GM23338 (cell line): Measurements from ENCODE around the gene DRC7. TPM values are rescaled to one million over a fixed set of nuclear protein-coding genes. Genes with fewer than 3 reads are reported as not detected.

ENCODE experiments used
- ATAC-seq: fragments of 200-7000 bp; cut with Tn5 transposase; 3 replicates; pipeline ENCODE4 v1.9.1; 2020
- DNase-seq: peaks from one replicate; pipeline ENCODE4 v3.0.0-alpha.2; 2015; ENCODE audit warnings: low spot score
- H2AFZ ChIP-seq: fragments of 200-600 bp; sonication (generic); 2 replicates; pipeline ENCODE4 v1.8.0; 2016; ENCODE audit warnings: antibody characterized with exemption, mild to moderate bottlenecking, moderate library complexity
- H3F3A ChIP-seq: fragments of 200-600 bp; sonication (generic); replicated peaks from 2 replicates; pipeline ENCODE4 v1.8.0; 2017; ENCODE audit warnings: antibody characterized with exemption, mixed run types, low read depth
- H3K27ac ChIP-seq: fragments of 200-600 bp; sonication (generic); 2 replicates; pipeline ENCODE4 v1.6.1; 2016; ENCODE audit warnings: low read depth
- H3K27me3 ChIP-seq: fragments of 200-600 bp; sonication (generic); 2 replicates; pipeline ENCODE4 v1.8.0; 2016; ENCODE audit warnings: mild to moderate bottlenecking, mixed run types, moderate library complexity; ENCODE audit not compliant: insufficient read depth
- H3K36me3 ChIP-seq: fragments of 200-600 bp; sonication (generic); 2 replicates; pipeline ENCODE4 v1.8.0; 2016; ENCODE audit warnings: mild to moderate bottlenecking; ENCODE audit not compliant: insufficient read depth
- H3K4me1 ChIP-seq: fragments of 200-600 bp; sonication (generic); 2 replicates; pipeline ENCODE4 v1.8.0; 2016; ENCODE audit warnings: mild to moderate bottlenecking, moderate library complexity; ENCODE audit not compliant: insufficient read depth
- H3K4me2 ChIP-seq: fragments of 200-600 bp; sonication (generic); 2 replicates; pipeline ENCODE4 v1.7.1; 2017; ENCODE audit warnings: mixed run types
- H3K4me3 ChIP-seq: fragments of 200-600 bp; sonication (generic); 2 replicates; pipeline ENCODE4 v1.6.1; 2016; ENCODE audit warnings: mixed run types
- H3K79me2 ChIP-seq: fragments of 200-600 bp; sonication (generic); replicated peaks from 2 replicates; pipeline ENCODE4 v1.8.0; 2017; ENCODE audit warnings: mild to moderate bottlenecking; ENCODE audit not compliant: insufficient read depth
- H3K9me2 ChIP-seq: fragments of 200-600 bp; sonication (generic); 2 replicates; pipeline ENCODE4 v1.8.0; 2017; ENCODE audit not compliant: insufficient read depth
- H4K20me1 ChIP-seq: fragments of 200-600 bp; sonication (generic); replicated peaks from 2 replicates; pipeline ENCODE4 v1.8.0; 2017; ENCODE audit warnings: mild to moderate bottlenecking; ENCODE audit not compliant: insufficient read depth
- H3K27ac Mint-ChIP-seq: 2 replicates; pipeline ENCODE4 v1.8.0; 2020; ENCODE audit warnings: inconsistent platforms, mild to moderate bottlenecking, moderate library complexity, mixed read lengths
- H3K27me3 Mint-ChIP-seq: 3 replicates; pipeline ENCODE4 v1.8.0; 2022; ENCODE audit warnings: low read depth, mild to moderate bottlenecking, moderate library complexity, mixed read lengths, inconsistent platforms; ENCODE audit not compliant: insufficient read depth, poor library complexity
- H3K36me3 Mint-ChIP-seq: 3 replicates; pipeline ENCODE4 v1.8.0; 2021; ENCODE audit warnings: low read depth, mild to moderate bottlenecking, inconsistent platforms, moderate library complexity, mixed read lengths
- H3K4me1 Mint-ChIP-seq: 3 replicates; pipeline ENCODE4 v1.8.0; 2020; ENCODE audit warnings: mild to moderate bottlenecking, inconsistent platforms, mixed read lengths
- H3K4me3 Mint-ChIP-seq: 3 replicates; pipeline ENCODE4 v1.8.0; 2021; ENCODE audit warnings: moderate library complexity, mild to moderate bottlenecking, inconsistent platforms, mixed read lengths
- H3K9me3 Mint-ChIP-seq: 3 replicates; pipeline ENCODE4 v1.8.0; 2020; ENCODE audit warnings: moderate library complexity, mild to moderate bottlenecking, inconsistent platforms, mixed read lengths
- CREB1 ChIP-seq: fragments of 250-450 bp; sonication (Bioruptor Pico); IDR thresholded peaks from 2 replicates; pipeline ENCODE4 v1.5.0; 2020; ENCODE audit warnings: low read depth, mild to moderate bottlenecking, moderate library complexity
- CTCF ChIP-seq, 2 experiments: fragments of 200-600 bp in 1 of 2; sonication (generic) in 1 of 2; conservative IDR thresholded peaks; 2 replicates each; pipeline versions ENCODE4 v1.5.1 to v1.6.1; 2016 to 2017; ENCODE audit warnings: antibody characterized with exemption in 2 of 2, low read depth in 2 of 2, mild to moderate bottlenecking in 2 of 2, moderate library complexity in 1 of 2
- EZH2 ChIP-seq: fragments of 200-600 bp; sonication (generic); IDR thresholded peaks from one replicate; pipeline ENCODE4 v1.8.0; 2017; ENCODE audit warnings: antibody characterized with exemption, mild to moderate bottlenecking, low read depth; ENCODE audit not compliant: unreplicated experiment
- EZH2phosphoT487 ChIP-seq: fragments of 200-600 bp; sonication (generic); IDR thresholded peaks from one replicate; pipeline ENCODE4 v1.8.1; 2018; ENCODE audit warnings: antibody characterized with exemption; ENCODE audit not compliant: unreplicated experiment
- JUNB ChIP-seq: IDR thresholded peaks from one replicate; pipeline ENCODE4 v1.6.1; 2016; ENCODE audit warnings: antibody characterized with exemption; ENCODE audit not compliant: unreplicated experiment
- NANOG ChIP-seq: IDR thresholded peaks from 2 replicates; pipeline ENCODE4 v1.6.1; 2016; ENCODE audit warnings: antibody characterized with exemption, borderline replicate concordance
- POLR2AphosphoS5 ChIP-seq: IDR thresholded peaks from 2 replicates; pipeline ENCODE4 v1.6.1; 2016; ENCODE audit warnings: antibody characterized with exemption, low read depth
- STAT1 ChIP-seq: IDR thresholded peaks from one replicate; pipeline ENCODE4 v1.6.1; 2016; ENCODE audit warnings: antibody characterized with exemption; ENCODE audit not compliant: unreplicated experiment
- ZNF114 ChIP-seq: fragments of 250-450 bp; sonication (Bioruptor Pico); IDR thresholded peaks from 2 replicates; pipeline ENCODE4 v1.5.0; 2020; ENCODE audit warnings: mild to moderate bottlenecking, moderate library complexity
- ZNF331 ChIP-seq: fragments of 250-450 bp; sonication (Bioruptor Pico); IDR thresholded peaks from 2 replicates; pipeline ENCODE4 v1.5.0; 2020; ENCODE audit warnings: low read depth, mild to moderate bottlenecking, moderate library complexity
- polyA plus RNA-seq: library from polyadenylated mRNA; unstranded; fragments of >200 nt; fragmentation: Nextera tagmentation; extraction: Ambion mirVana; gene quantifications from 2 replicates; pipeline ENCODE4 v1.2.1, GENCODE V29; 2016
- total RNA-seq: library from RNA; depleted of rRNA; stranded (reverse); fragments of >200 nt; shearing (Covaris generic); gene quantifications from 2 replicates; pipeline ENCODE4 v1.2.3, GENCODE V29; 2014
- TF ChIP-seq, protein P1 (sequence below): IDR thresholded peaks from one replicate; pipeline ENCODE4 v1.6.1; 2018; ENCODE audit warnings: antibody characterized with exemption; ENCODE audit not compliant: unreplicated experiment
- TF ChIP-seq, protein P2 (sequence below): IDR thresholded peaks from 2 replicates; pipeline ENCODE4 v1.6.1; 2016; ENCODE audit warnings: antibody characterized with exemption

The DRC7 gene
- total and polyA plus RNA-seq, 2 experiments from 2014 or later: not detected

DNA sequence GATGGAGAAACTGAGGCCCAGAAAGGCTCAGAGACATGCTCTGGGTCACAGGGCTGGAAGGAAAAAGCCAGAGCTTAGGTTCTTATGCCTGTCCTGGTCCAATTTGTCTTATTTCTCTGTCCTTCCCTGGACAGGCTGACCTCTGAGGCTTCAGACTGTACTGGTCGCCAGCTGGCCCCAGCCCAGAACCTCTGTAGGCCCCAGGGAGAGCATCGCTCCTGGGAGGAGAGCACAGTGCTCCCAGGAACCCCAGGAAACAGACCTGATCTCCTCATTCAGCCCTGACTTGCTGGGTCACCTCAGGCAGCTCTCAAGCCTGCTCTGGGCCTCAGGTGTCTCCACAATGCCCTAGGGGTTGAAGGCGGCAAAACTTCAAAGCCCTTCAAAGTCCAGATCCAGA, 4.9 kb downstream of the DRC7 start:
- ATAC-seq: no peak

GRCh38 chr16:57699899-57700298, 5.3 kb downstream of the DRC7 start:
- no peak overlapping the region for H3K4me3 Mint-ChIP-seq
- H3K4me3 ChIP-seq: no peak overlapping the region
- H3F3A ChIP-seq: no peaks in the 10 kb centered on the region
- H3K4me2 ChIP-seq: no peak overlapping the region
- no peaks in the 10 kb centered on the region for H3K27me3 ChIP-seq
- no peak for ATAC-seq
- H4K20me1 ChIP-seq: no peaks in the 10 kb centered on the region
- H3K4me1 ChIP-seq: no peaks in the 10 kb centered on the region
- no peaks in the 10 kb centered on the region for H3K9me2 ChIP-seq
- no peak for DNase-seq
- H3K36me3 Mint-ChIP-seq: no peaks in the 10 kb centered on the region
- H3K27me3 Mint-ChIP-seq: peaks cover 2% of the 10 kb centered on the region
- H3K27ac ChIP-seq: no peak overlapping the region
- no peak overlapping the region for H2AFZ ChIP-seq
- no peaks in the 10 kb centered on the region for H3K79me2 ChIP-seq
- no peak overlapping the region for H3K27ac Mint-ChIP-seq
- peaks cover 5% of the 10 kb centered on the region; the same call in 2 of the 3 replicates for H3K4me1 Mint-ChIP-seq
- no peaks in the 10 kb centered on the region; the same call in 2 of the 3 replicates for H3K9me3 Mint-ChIP-seq
- no peaks in the 10 kb centered on the region for H3K36me3 ChIP-seq
- TF ChIP-seq NANOG (no peak), CTCF (conservative IDR thresholded peaks at IDR 0.05; ENCODE audit: low read depth in 2 of 2) (no peak), EZH2 (no peak), EZH2phosphoT487 (no peak), POLR2AphosphoS5 (no peak), STAT1 (no peak), JUNB (no peak), ZNF331 (no peak), CREB1 (CRISPR knock-in tag) (no peak)
- TF ChIP-seq, protein P1, sequence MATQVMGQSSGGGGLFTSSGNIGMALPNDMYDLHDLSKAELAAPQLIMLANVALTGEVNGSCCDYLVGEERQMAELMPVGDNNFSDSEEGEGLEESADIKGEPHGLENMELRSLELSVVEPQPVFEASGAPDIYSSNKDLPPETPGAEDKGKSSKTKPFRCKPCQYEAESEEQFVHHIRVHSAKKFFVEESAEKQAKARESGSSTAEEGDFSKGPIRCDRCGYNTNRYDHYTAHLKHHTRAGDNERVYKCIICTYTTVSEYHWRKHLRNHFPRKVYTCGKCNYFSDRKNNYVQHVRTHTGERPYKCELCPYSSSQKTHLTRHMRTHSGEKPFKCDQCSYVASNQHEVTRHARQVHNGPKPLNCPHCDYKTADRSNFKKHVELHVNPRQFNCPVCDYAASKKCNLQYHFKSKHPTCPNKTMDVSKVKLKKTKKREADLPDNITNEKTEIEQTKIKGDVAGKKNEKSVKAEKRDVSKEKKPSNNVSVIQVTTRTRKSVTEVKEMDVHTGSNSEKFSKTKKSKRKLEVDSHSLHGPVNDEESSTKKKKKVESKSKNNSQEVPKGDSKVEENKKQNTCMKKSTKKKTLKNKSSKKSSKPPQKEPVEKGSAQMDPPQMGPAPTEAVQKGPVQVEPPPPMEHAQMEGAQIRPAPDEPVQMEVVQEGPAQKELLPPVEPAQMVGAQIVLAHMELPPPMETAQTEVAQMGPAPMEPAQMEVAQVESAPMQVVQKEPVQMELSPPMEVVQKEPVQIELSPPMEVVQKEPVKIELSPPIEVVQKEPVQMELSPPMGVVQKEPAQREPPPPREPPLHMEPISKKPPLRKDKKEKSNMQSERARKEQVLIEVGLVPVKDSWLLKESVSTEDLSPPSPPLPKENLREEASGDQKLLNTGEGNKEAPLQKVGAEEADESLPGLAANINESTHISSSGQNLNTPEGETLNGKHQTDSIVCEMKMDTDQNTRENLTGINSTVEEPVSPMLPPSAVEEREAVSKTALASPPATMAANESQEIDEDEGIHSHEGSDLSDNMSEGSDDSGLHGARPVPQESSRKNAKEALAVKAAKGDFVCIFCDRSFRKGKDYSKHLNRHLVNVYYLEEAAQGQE: no peak

More for the DNA sequence above, 4.9 kb downstream of the DRC7 start:
- H2AFZ ChIP-seq: no peak overlapping the region
- TF ChIP-seq POLR2AphosphoS5 (no peak), EZH2 (no peak), ZNF331 (no peak), ZNF114 (CRISPR knock-in tag) (no peak), NANOG (no peak)
- TF ChIP-seq, protein P2, sequence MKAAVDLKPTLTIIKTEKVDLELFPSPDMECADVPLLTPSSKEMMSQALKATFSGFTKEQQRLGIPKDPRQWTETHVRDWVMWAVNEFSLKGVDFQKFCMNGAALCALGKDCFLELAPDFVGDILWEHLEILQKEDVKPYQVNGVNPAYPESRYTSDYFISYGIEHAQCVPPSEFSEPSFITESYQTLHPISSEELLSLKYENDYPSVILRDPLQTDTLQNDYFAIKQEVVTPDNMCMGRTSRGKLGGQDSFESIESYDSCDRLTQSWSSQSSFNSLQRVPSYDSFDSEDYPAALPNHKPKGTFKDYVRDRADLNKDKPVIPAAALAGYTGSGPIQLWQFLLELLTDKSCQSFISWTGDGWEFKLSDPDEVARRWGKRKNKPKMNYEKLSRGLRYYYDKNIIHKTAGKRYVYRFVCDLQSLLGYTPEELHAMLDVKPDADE: no peak
- H3K79me2 ChIP-seq: no peaks in the 10 kb centered on the region
- DNase-seq: no peak
- no peaks in the 10 kb centered on the region; the same call in 2 of the 3 replicates for H3K9me3 Mint-ChIP-seq
- H3F3A ChIP-seq: no peaks in the 10 kb centered on the region
- H3K4me2 ChIP-seq: no peak overlapping the region
- H3K36me3 ChIP-seq: no peaks in the 10 kb centered on the region
- H3K36me3 Mint-ChIP-seq: no peaks in the 10 kb centered on the region
- peaks cover 8% of the 10 kb centered on the region; the same call in 2 of the 3 replicates for H3K4me1 Mint-ChIP-seq
- no peak overlapping the region for H3K27ac Mint-ChIP-seq
- H3K27me3 Mint-ChIP-seq: peaks cover 2% of the 10 kb centered on the region
- H3K4me3 ChIP-seq: no peak overlapping the region
- no peaks in the 10 kb centered on the region for H3K4me1 ChIP-seq
- H4K20me1 ChIP-seq: no peaks in the 10 kb centered on the region
- no peak overlapping the region for H3K4me3 Mint-ChIP-seq
- H3K27me3 ChIP-seq: no peaks in the 10 kb centered on the region
- H3K27ac ChIP-seq: no peak overlapping the region
- no peaks in the 10 kb centered on the region for H3K9me2 ChIP-seq
